Astrocyte (in vitro differentiated cells and primary cell): ENCODE data around the gene VEGFB. TPM values are rescaled to one million over a fixed set of nuclear protein-coding genes. Genes with fewer than 3 reads are reported as not detected.
A peak's percentile ranks its signal among the peaks of the same experiment; 100 is the strongest.

Experiments used
- DNase-seq: peaks from one replicate; pipeline ENCODE4 v3.0.0-alpha.2; 2010; ENCODE audit warnings: low read depth
- FAIRE-seq: peaks from 2 replicates; lab custom pipeline; 2011; peaks lifted over from hg19 to GRCh38; lab: Jason Lieb, UNC
- H2AFZ ChIP-seq: 2 replicates; pipeline ENCODE4 v1.6.0; 2012; ENCODE audit warnings: low read depth, low read length, inconsistent platforms
- H3K27ac ChIP-seq: 2 replicates; pipeline ENCODE4 v1.5.1; 2011; ENCODE audit warnings: low read depth, low read length, inconsistent platforms
- H3K27me3 ChIP-seq: 2 replicates; pipeline ENCODE4 v1.6.0; 2011; ENCODE audit warnings: low read length, inconsistent platforms; ENCODE audit not compliant: insufficient read depth
- H3K36me3 ChIP-seq: 2 replicates; pipeline ENCODE4 v1.5.1; 2011; ENCODE audit warnings: low read length, inconsistent platforms; ENCODE audit not compliant: insufficient read depth
- H3K4me1 ChIP-seq: 2 replicates; pipeline ENCODE4 v1.5.1; 2011; ENCODE audit warnings: low read length, inconsistent platforms; ENCODE audit not compliant: insufficient read depth
- H3K4me2 ChIP-seq: 2 replicates; pipeline ENCODE4 v1.6.0; 2012; ENCODE audit warnings: low read length, inconsistent platforms
- H3K4me3 ChIP-seq: 2 replicates; pipeline ENCODE4 v1.5.1; 2011; ENCODE audit warnings: low read depth, mild to moderate bottlenecking, low read length, inconsistent platforms; ENCODE audit not compliant: insufficient read depth
- H3K79me2 ChIP-seq: 2 replicates; pipeline ENCODE4 v1.6.0; 2012; ENCODE audit warnings: mild to moderate bottlenecking, low read length, inconsistent platforms; ENCODE audit not compliant: insufficient read depth
- H3K9ac ChIP-seq: 2 replicates; pipeline ENCODE4 v1.6.0; 2012; ENCODE audit warnings: mild to moderate bottlenecking, low read length, inconsistent platforms
- H3K9me3 ChIP-seq: 2 replicates; pipeline ENCODE4 v1.5.1; 2012; ENCODE audit warnings: low read depth, mild to moderate bottlenecking, low read length, inconsistent platforms; ENCODE audit not compliant: insufficient read depth
- H4K20me1 ChIP-seq: 2 replicates; pipeline ENCODE4 v1.6.0; 2012; ENCODE audit warnings: low read length, inconsistent platforms; ENCODE audit not compliant: insufficient read depth
- H3K27ac Mint-ChIP-seq: one replicate; pipeline ENCODE4 v1.8.0; 2021; ENCODE audit warnings: mild to moderate bottlenecking, mixed read lengths; ENCODE audit not compliant: unreplicated experiment
- H3K27me3 Mint-ChIP-seq: one replicate; pipeline ENCODE4 v1.8.0; 2021; ENCODE audit warnings: low read depth, mixed read lengths; ENCODE audit not compliant: unreplicated experiment
- H3K36me3 Mint-ChIP-seq: one replicate; pipeline ENCODE4 v1.8.0; 2021; ENCODE audit warnings: low read depth, mixed read lengths; ENCODE audit not compliant: unreplicated experiment
- H3K4me1 Mint-ChIP-seq: one replicate; pipeline ENCODE4 v1.8.0; 2021; ENCODE audit warnings: low read depth, mixed read lengths; ENCODE audit not compliant: unreplicated experiment
- H3K4me3 Mint-ChIP-seq: one replicate; pipeline ENCODE4 v1.8.0; 2021; ENCODE audit warnings: mild to moderate bottlenecking, moderate library complexity, mixed read lengths; ENCODE audit not compliant: unreplicated experiment
- H3K9me3 Mint-ChIP-seq: one replicate; pipeline ENCODE4 v1.8.0; 2021; ENCODE audit warnings: mild to moderate bottlenecking, mixed read lengths; ENCODE audit not compliant: unreplicated experiment
- CTCF ChIP-seq: IDR thresholded peaks from 2 replicates; pipeline ENCODE4 v1.5.1; 2011; ENCODE audit warnings: low read depth, mild to moderate bottlenecking, inconsistent platforms, low read length, moderate library complexity; ENCODE audit not compliant: insufficient read depth
- EZH2 ChIP-seq: IDR thresholded peaks from 2 replicates; pipeline ENCODE4 v1.6.1; 2012; ENCODE audit warnings: mild to moderate bottlenecking, low read length, inconsistent platforms; ENCODE audit not compliant: insufficient read depth
- total RNA-seq: library from RNA; stranded (reverse); gene quantifications from 2 replicates; pipeline ENCODE4 v1.2.1, GENCODE V29; 2021

VEGFB gene
- total RNA-seq, 1 donor from 2014 or later: 30.4 TPM

- Histone ChIP-seq H2AFZ (no peak overlapping the region), H3K36me3 (no peaks in the 10 kb centered on the region), H3K4me3 (no peak overlapping the region), H3K9me3 (no peaks in the 10 kb centered on the region), H3K27me3 (no peaks in the 10 kb centered on the region), H3K79me2 (peaks cover 16% of the 10 kb centered on the region), H4K20me1 (no peaks in the 10 kb centered on the region), H3K4me1 (peaks cover 10% of the 10 kb centered on the region), H3K4me2 (no peak overlapping the region), H3K9ac (no peak overlapping the region), H3K27ac (no peak overlapping the region)
- FAIRE-seq (no peak), DNase-seq (no peak)
- Mint-ChIP-seq H3K9me3 (no peaks in the 10 kb centered on the region), H3K4me3 (no peak overlapping the region), H3K27me3 (no peaks in the 10 kb centered on the region), H3K27ac (no peak overlapping the region), H3K4me1 (peaks cover 3% of the 10 kb centered on the region), H3K36me3 (peaks cover 7% of the 10 kb centered on the region)
- TF ChIP-seq EZH2: no peak
- no peak for TF ChIP-seq CTCF
Observed at GRCh38 chr11:64281957-64282770, 47.8 kb downstream of the VEGFB start.

GRCh38 chr11:64283092-64283491 is 48.7 kb downstream of the VEGFB start:
- Histone ChIP-seq H3K9me3 (no peaks in the 10 kb centered on the region), H4K20me1 (no peaks in the 10 kb centered on the region), H3K4me3 (no peak overlapping the region), H3K9ac (no peak overlapping the region), H3K27ac (no peak overlapping the region), H3K27me3 (no peaks in the 10 kb centered on the region), H2AFZ (no peak overlapping the region), H3K4me2 (peak overlapping the region; percentile 23), H3K36me3 (no peaks in the 10 kb centered on the region), H3K79me2 (peaks cover 16% of the 10 kb centered on the region), H3K4me1 (peaks cover 10% of the 10 kb centered on the region)
- DNase-seq (no peak), FAIRE-seq (no peak)
- Mint-ChIP-seq H3K4me3 (peak overlapping the region; percentile 27), H3K9me3 (no peaks in the 10 kb centered on the region), H3K4me1 (peaks cover 3% of the 10 kb centered on the region), H3K27me3 (no peaks in the 10 kb centered on the region), H3K27ac (no peak overlapping the region), H3K36me3 (peaks cover 7% of the 10 kb centered on the region)
- no peak for TF ChIP-seq EZH2
- no peak for TF ChIP-seq CTCF
